C4-2B (cell line): ENCODE data around the gene TCF4.

ENCODE experiments used
- H3K27ac ChIP-seq: fragments of 450-650 bp; 2 replicates; pipeline ENCODE4 v1.5.1; 2017
- CTCF ChIP-seq: fragments of 450-650 bp; conservative IDR thresholded peaks from 2 replicates; pipeline ENCODE4 v1.5.1; 2017; ENCODE audit warnings: mild to moderate bottlenecking
- ZFX ChIP-seq: fragments of 450-650 bp; IDR thresholded peaks from 2 replicates; pipeline ENCODE4 v1.6.1; 2017

Gene TCF4

GRCh38 chr18:55593888-55594287 is 5.9 kb upstream of the TCF4 start:
- no peak overlapping the region for H3K27ac ChIP-seq
- TF ChIP-seq CTCF = no peak
- TF ChIP-seq ZFX = no peak

- TF ChIP-seq CTCF (no peak), ZFX (no peak)
- H3K27ac ChIP-seq = no peak overlapping the region
Measured at GRCh38 chr18:55592572-55592971, 4.6 kb upstream of the TCF4 start.

DNA sequence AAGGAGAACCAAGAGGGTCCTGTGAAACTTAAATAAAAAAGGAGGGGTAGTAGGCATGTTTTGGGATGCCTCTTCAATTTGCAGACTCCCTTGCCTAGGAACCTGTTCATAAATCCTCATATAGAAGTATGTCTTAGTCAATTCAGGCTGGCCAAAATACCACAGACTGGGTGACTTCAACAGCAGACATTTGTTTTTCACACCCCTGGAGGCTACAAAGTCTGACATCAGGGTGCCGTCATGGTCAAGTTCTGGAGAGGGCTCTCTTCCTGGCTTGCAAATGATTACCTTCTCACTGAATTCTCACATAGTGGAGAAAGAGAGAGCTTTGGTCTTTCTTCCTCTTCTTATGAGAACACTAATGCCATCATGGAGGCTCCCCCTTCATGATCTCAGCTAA is 4.1 kb upstream of the TCF4 start:
- no peak overlapping the region for H3K27ac ChIP-seq
- TF ChIP-seq ZFX (no peak), CTCF (no peak)

GRCh38 chr18:55589625-55590291 is 1.8 kb upstream of the TCF4 start:
- H3K27ac ChIP-seq = peak overlapping the region; percentile 52
- no peak for TF ChIP-seq CTCF
- 0 out of 2 replicates have a peak, but pooled peaks have one; percentile 22 for TF ChIP-seq ZFX

DNA sequence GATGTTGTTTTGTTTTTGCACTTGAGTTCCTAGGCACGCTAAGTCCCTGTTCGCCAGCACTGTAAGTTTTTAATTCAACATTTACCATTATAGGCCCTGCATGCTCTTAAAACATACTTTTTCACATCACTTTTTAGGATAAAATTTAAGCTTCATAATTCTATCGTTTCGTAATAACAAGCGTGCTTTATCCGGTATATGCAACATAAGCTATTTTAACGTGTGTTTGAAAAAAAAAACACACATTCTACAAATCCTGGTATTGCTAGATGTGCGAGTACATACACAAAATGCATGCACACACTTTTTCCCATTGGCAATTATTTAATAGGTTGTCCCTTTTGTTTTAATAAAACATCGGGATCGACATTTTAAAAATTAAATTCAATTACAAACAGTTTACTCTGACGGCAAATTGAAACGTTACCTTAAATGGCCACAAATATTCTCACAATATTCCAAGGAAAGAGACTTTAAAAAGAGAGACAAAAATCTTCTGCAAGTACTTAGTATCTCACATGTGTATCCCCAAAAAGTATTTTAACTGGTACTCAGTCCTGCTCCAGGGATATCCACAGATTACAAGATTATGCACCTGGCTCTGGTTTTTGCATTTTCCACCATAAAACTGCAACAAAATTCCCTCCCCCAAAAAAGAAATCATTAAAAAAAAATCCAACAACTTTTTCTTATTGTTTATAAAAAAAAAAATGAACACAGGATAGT is 1.0 kb upstream of the TCF4 start:
- H3K27ac ChIP-seq = no peak overlapping the region; the same call in 1 of the 2 replicates
- TF ChIP-seq ZFX (no peak), CTCF (no peak)

DNA sequence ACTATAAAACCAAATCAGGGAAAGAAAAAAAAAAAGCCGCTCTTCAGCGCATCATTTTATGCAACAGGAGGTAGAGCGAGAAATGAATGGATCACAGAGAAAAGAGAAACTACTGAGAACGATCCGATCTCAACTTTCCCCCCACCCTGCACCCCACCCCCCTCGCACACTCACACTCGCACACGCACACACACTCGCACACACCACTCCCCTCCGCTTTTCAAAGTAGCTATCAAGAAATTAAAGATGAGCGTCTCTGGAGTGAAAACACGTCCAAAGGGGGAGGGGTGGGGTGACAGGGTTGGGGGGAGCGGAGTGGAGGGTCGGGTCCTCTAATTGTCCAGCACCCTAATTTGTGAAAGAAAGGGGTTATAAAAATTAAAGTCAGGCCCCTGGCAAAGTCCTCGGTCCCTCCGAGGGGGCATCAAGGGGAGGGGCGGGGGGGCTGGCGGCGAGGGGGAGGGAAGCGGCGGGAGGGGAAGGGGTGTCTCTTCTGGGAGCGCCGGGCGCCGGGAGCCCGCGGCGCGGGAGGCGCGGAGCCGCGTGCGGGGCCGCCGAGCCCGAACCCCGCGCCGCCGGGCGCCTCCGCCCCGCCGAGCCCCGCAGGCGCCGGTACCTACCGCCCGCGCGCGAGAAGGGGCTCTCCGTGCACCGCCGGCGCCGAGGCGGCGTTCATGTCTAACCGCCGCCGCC is 428 bp downstream of the TCF4 start:
- TF ChIP-seq ZFX (no peak), CTCF (no peak)

GRCh38 chr18:55585920-55586561 is 2.0 kb downstream of the TCF4 start:
- H3K27ac ChIP-seq = no peak overlapping the region
- TF ChIP-seq CTCF (no peak), ZFX (no peak)

More for the DNA sequence above, 428 bp downstream of the TCF4 start:
- H3K27ac ChIP-seq = peak overlapping the region; percentile 54
